NCI-H2107 treated with DMSO at 0.1 percent for 48 hours (cell line): ENCODE data around the gene CTBP1.

Source experiments
- DNase-seq: peaks from one replicate; lab custom pipeline; 2025; ENCODE audit not compliant: unreplicated experiment; lab: John Stamatoyannopoulos, UW

The CTBP1 gene

GRCh38 chr4:1199556-1200331 lies 49.2 kb downstream of the CTBP1 start:
- no peak for DNase-seq

GRCh38 chr4:1198098-1198844 lies 50.7 kb downstream of the CTBP1 start:
- no peak for DNase-seq

GRCh38 chr4:1196421-1197183 lies 52.3 kb downstream of the CTBP1 start:
- no peak for DNase-seq

GRCh38 chr4:1195891-1196401 lies 53.0 kb downstream of the CTBP1 start:
- no peak for DNase-seq

- DNase-seq: no peak
Measured at GRCh38 chr4:1195109-1195671, 53.7 kb downstream of the CTBP1 start.

- no peak for DNase-seq
Measured at GRCh38 chr4:1194010-1194900, 54.7 kb downstream of the CTBP1 start.

GRCh38 chr4:1193206-1194009 lies 55.5 kb downstream of the CTBP1 start:
- no peak for DNase-seq

- no peak for DNase-seq
Measured at GRCh38 chr4:1192493-1193205, 56.3 kb downstream of the CTBP1 start.

GRCh38 chr4:1192091-1192492 lies 56.8 kb downstream of the CTBP1 start:
- DNase-seq: no peak

- DNase-seq: no peak
Measured at GRCh38 chr4:1191621-1192020, 57.3 kb downstream of the CTBP1 start.

- no peak for DNase-seq
Measured at GRCh38 chr4:1187182-1187581, 61.7 kb downstream of the CTBP1 start.

GRCh38 chr4:1183985-1184773 lies 64.8 kb downstream of the CTBP1 start:
- DNase-seq: no peak

GRCh38 chr4:1182313-1182712 lies 66.6 kb downstream of the CTBP1 start:
- no peak for DNase-seq

GRCh38 chr4:1180663-1181062 lies 68.3 kb downstream of the CTBP1 start:
- DNase-seq: no peak

- no peak for DNase-seq
Measured at GRCh38 chr4:1179976-1180375, 69.0 kb downstream of the CTBP1 start.

- DNase-seq: no peak
Measured at GRCh38 chr4:1179089-1179441, 69.9 kb downstream of the CTBP1 start.

- DNase-seq: no peak
Measured at GRCh38 chr4:1178300-1179088, 70.4 kb downstream of the CTBP1 start.
